PC-9 (cell line): ENCODE data around the gene RPL7A. TPM values are rescaled to one million over a fixed set of nuclear protein-coding genes. Genes with fewer than 3 reads are reported as not detected.

Experiments
- BruUV-seq: library from RNA; stranded (reverse); fragments of 400-500 nt; replicated peaks from 2 replicates; lab custom pipeline; 2021; lab: Mats Ljungman, UMichigan
- CTCF ChIA-PET: fragments of 300-600 bp; sonication (Branson Sonifier 250); formaldehyde crosslinking; loops from one replicate; lab custom pipeline; 2022; ENCODE audit warnings: antibody characterized with exemption; lab: Charles Lee
- POLR2A ChIA-PET: fragments of 300-600 bp; sonication (Branson Sonifier 250); formaldehyde crosslinking; loops from one replicate; lab custom pipeline; 2022; ENCODE audit warnings: antibody characterized with exemption; ENCODE audit not compliant: unreplicated experiment; lab: Charles Lee
- DNase-seq, 2 experiments: peaks; one replicate each; pipeline versions ENCODE4 v3.0.0 to v3.0.0-alpha.2; 2015 to 2022; ENCODE audit warnings: mixed read lengths in 1 of 2
- H2AFZ ChIP-seq: fragments of 200-600 bp; sonication (generic); 2 replicates; pipeline ENCODE4 v1.8.1; 2017; ENCODE audit warnings: antibody characterized with exemption
- H3F3A ChIP-seq: fragments of 200-600 bp; sonication (generic); 2 replicates; pipeline ENCODE4 v1.8.1; 2017; ENCODE audit warnings: antibody characterized with exemption, mild to moderate bottlenecking, low read depth; ENCODE audit not compliant: insufficient read depth
- H3K27ac ChIP-seq: fragments of 200-600 bp; sonication (generic); 2 replicates; pipeline ENCODE4 v1.6.1; 2016; ENCODE audit warnings: mixed run types
- H3K27me3 ChIP-seq: fragments of 200-600 bp; sonication (generic); 2 replicates; pipeline ENCODE4 v1.6.1; 2016; ENCODE audit warnings: low read depth, mixed run types; ENCODE audit not compliant: insufficient read depth
- H3K36me3 ChIP-seq: fragments of 200-600 bp; sonication (generic); 2 replicates; pipeline ENCODE4 v1.6.1; 2016; ENCODE audit warnings: low read depth, mixed run types
- H3K4me1 ChIP-seq: fragments of 200-600 bp; sonication (generic); replicated peaks from 2 replicates; pipeline ENCODE4 v1.6.1; 2016; ENCODE audit warnings: mixed run types; ENCODE audit not compliant: insufficient read depth
- H3K4me2 ChIP-seq: fragments of 200-600 bp; sonication (generic); 2 replicates; pipeline ENCODE4 v1.6.1; 2017; ENCODE audit warnings: mixed run types
- H3K4me3 ChIP-seq: fragments of 200-600 bp; sonication (generic); 2 replicates; pipeline ENCODE4 v1.6.1; 2016; ENCODE audit warnings: mixed run types
- H3K79me2 ChIP-seq: fragments of 200-600 bp; sonication (generic); 2 replicates; pipeline ENCODE4 v1.6.1; 2017; ENCODE audit warnings: low read depth, mixed run types
- H3K9me2 ChIP-seq: fragments of 200-600 bp; sonication (generic); 2 replicates; pipeline ENCODE4 v1.8.1; 2017; ENCODE audit warnings: mild to moderate bottlenecking; ENCODE audit not compliant: insufficient read depth
- H3K9me3 ChIP-seq: fragments of 200-600 bp; sonication (generic); 2 replicates; pipeline ENCODE4 v1.8.1; 2016; ENCODE audit warnings: low read depth; ENCODE audit not compliant: insufficient read depth
- H4K20me1 ChIP-seq: fragments of 200-600 bp; sonication (generic); 2 replicates; pipeline ENCODE4 v1.8.1; 2017; ENCODE audit not compliant: insufficient read depth
- CTCF ChIP-seq: fragments of 200-600 bp; sonication (generic); conservative IDR thresholded peaks from 2 replicates; pipeline ENCODE4 v1.6.1; 2017; ENCODE audit warnings: mixed run types, antibody characterized with exemption, mild to moderate bottlenecking, moderate library complexity
- EZH2 ChIP-seq: fragments of 200-600 bp; sonication (generic); IDR thresholded peaks from 2 replicates; pipeline ENCODE4 v1.8.0; 2017; ENCODE audit warnings: antibody characterized with exemption, low read depth
- intact Hi-C: fragments of 100-400 bp; cut with micrococcal nuclease; formaldehyde crosslinking; loops from one replicate; pipeline ENCODE4 v1.10.0; 2022; ENCODE audit not compliant: unreplicated experiment
- total RNA-seq: library from RNA; stranded (reverse); gene quantifications from 2 replicates; pipeline ENCODE4 v1.2.3, GENCODE V29; 2021

The RPL7A gene
- total RNA-seq, 1 experiment from 2014 or later = 2,381 TPM

GRCh38 chr9:133355881-133356357 lies 7.9 kb downstream of the RPL7A start:
- Histone ChIP-seq H4K20me1 (peaks cover 31% of the 10 kb centered on the region), H3K4me2 (peak overlapping the region; percentile 91), H3K36me3 (peaks cover 15% of the 10 kb centered on the region), H3F3A (peaks cover 50% of the 10 kb centered on the region), H3K27ac (0 out of 2 replicates have a peak overlapping the region, but pooled peaks have one; percentile 16), H3K9me2 (no peaks in the 10 kb centered on the region), H3K9me3 (no peaks in the 10 kb centered on the region), H3K27me3 (no peaks in the 10 kb centered on the region), H2AFZ (no peak overlapping the region), H3K79me2 (peaks cover 26% of the 10 kb centered on the region), H3K4me1 (peaks cover 16% of the 10 kb centered on the region), H3K4me3 (peak overlapping the region; percentile 88)
- no peak for DNase-seq
- no TSS peak for BruUV-seq
- CTCF ChIA-PET = interaction anchor here (1.2 kb wide), 1 partner anchor 129 kb away, joined by 3 read pairs; no protein-coding TSS in a partner anchor
- intact Hi-C loops = loop anchor here (2.0 to 5.0 kb wide), 3 partner anchors 19 to 131 kb away; no protein-coding TSS in a partner anchor
- TF ChIP-seq CTCF (no peak), EZH2 (no peak)
- POLR2A ChIA-PET = interaction anchor here (0.5 to 0.9 kb wide), 4 partner anchors 21 to 691 kb away, joined by 3 to 7 read pairs (median 5); no protein-coding TSS in a partner anchor

GRCh38 chr9:133356391-133357091 lies 8.5 kb downstream of the RPL7A start, which contains the start of the genes SURF1 and SURF2:
Gene SURF1, minus strand, starts transcription at chr9:133356487. Its CDS starts 34 bp downstream, at chr9:133356453.
Gene SURF2, plus strand, starts transcription at chr9:133356550. Its CDS starts 43 bp downstream, at chr9:133356593.
- peaks cover 31% of the 10 kb centered on the region for H4K20me1 ChIP-seq
- peaks cover 50% of the 10 kb centered on the region for H3F3A ChIP-seq
- peaks cover 11% of the 10 kb centered on the region; the same call in 1 of the 2 replicates for H3K36me3 ChIP-seq
- H2AFZ ChIP-seq = peak within 1 kb of the TSS; percentile 81
- ChIA-PET POLR2A (interaction anchor here (0.6 to 0.9 kb wide), 6 partner anchors 20 to 949 kb away, joined by 3 to 22 read pairs (median 5); partner anchors contain the start of gene SURF6), CTCF (interaction anchor here (0.7 to 1.2 kb wide), 2 partner anchors 14 to 129 kb away, joined by 3 to 9 read pairs; no protein-coding TSS in a partner anchor)
- intact Hi-C loops = loop anchor here (2.0 to 5.0 kb wide), 3 partner anchors 18 to 131 kb away; no protein-coding TSS in a partner anchor
- H3K4me1 ChIP-seq = peaks cover 16% of the 10 kb centered on the region
- H3K9me3 ChIP-seq = no peaks in the 10 kb centered on the region
- no TSS peak for BruUV-seq
- DNase-seq = peak; percentile 73 to 90
- TF ChIP-seq EZH2 (no peak), CTCF (no peak)
- H3K9me2 ChIP-seq = no peaks in the 10 kb centered on the region
- 0 out of 2 replicates have a peak within 1 kb of the TSS, but pooled peaks have one; percentile 16 for H3K27ac ChIP-seq
- peak within 1 kb of the TSS; percentile 88 for H3K4me3 ChIP-seq
- peaks cover 24% of the 10 kb centered on the region for H3K79me2 ChIP-seq
- peak within 1 kb of the TSS; percentile 98 for H3K4me2 ChIP-seq
- H3K27me3 ChIP-seq = no peaks in the 10 kb centered on the region

- H3K9me3 ChIP-seq = no peaks in the 10 kb centered on the region
- POLR2A ChIA-PET = no interaction called here
- H3K4me2 ChIP-seq = peak overlapping the region; percentile 98
- intact Hi-C loops = loop anchor here (2.0 to 5.0 kb wide), 3 partner anchors 17 to 130 kb away; no protein-coding TSS in a partner anchor
- H2AFZ ChIP-seq = no peak overlapping the region
- TF ChIP-seq EZH2 = no peak
- TF ChIP-seq CTCF = no peak
- peak overlapping the region; percentile 88; the same call in 1 of the 2 replicates for H3K4me3 ChIP-seq
- peaks cover 49% of the 10 kb centered on the region for H3F3A ChIP-seq
- no peak overlapping the region for H3K27ac ChIP-seq
- BruUV-seq = no TSS peak
- H3K36me3 ChIP-seq = 0 out of 2 replicates have a peak, but pooled peaks cover 7% of the 10 kb centered on the region
- H3K27me3 ChIP-seq = no peaks in the 10 kb centered on the region
- H4K20me1 ChIP-seq = peaks cover 30% of the 10 kb centered on the region
- DNase-seq = no peak
- H3K79me2 ChIP-seq = peaks cover 24% of the 10 kb centered on the region
- CTCF ChIA-PET = interaction anchor here (0.7 kb wide), 1 partner anchor 91 kb away, joined by 4 read pairs; no protein-coding TSS in a partner anchor
- H3K9me2 ChIP-seq = no peaks in the 10 kb centered on the region
- H3K4me1 ChIP-seq = peaks cover 16% of the 10 kb centered on the region
Observed at GRCh38 chr9:133357656-133358055, 9.6 kb downstream of the RPL7A start.
